ENCODE measurements around the gene SV2B. TPM values are rescaled to one million over a fixed set of nuclear protein-coding genes. Genes with fewer than 3 reads are reported as not detected.

The SV2B gene
- total and polyA plus RNA-seq, 9 of the 15 experiments (the other 6 are each of a cell fraction or from before 2014, with no cell fraction given): 0.01 to 0.25 (median 0.11) TPM

DNA sequence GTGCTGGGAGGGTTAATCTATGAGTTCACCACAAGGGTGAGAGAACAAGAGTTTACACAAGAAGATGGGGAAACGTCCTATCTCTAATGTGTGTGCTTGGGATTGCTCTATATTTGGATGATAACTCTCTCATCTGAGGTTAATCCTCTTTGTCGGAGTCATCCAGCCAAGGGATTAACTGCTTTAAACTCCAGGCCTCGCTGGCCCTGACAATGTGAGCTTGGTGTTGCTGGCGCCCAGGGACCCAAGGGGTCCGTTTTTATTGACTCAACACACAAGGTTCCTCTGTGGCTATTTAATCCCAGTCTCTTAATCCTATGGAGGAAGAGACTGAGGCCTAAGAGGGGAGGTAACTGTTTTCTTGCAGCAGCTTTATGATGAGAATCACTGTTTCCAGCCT is 14.2 kb downstream of the SV2B start (continued):
- TF ChIP-seq MLLT1 (IDR thresholded peaks at IDR 0.05): no peak

DNA sequence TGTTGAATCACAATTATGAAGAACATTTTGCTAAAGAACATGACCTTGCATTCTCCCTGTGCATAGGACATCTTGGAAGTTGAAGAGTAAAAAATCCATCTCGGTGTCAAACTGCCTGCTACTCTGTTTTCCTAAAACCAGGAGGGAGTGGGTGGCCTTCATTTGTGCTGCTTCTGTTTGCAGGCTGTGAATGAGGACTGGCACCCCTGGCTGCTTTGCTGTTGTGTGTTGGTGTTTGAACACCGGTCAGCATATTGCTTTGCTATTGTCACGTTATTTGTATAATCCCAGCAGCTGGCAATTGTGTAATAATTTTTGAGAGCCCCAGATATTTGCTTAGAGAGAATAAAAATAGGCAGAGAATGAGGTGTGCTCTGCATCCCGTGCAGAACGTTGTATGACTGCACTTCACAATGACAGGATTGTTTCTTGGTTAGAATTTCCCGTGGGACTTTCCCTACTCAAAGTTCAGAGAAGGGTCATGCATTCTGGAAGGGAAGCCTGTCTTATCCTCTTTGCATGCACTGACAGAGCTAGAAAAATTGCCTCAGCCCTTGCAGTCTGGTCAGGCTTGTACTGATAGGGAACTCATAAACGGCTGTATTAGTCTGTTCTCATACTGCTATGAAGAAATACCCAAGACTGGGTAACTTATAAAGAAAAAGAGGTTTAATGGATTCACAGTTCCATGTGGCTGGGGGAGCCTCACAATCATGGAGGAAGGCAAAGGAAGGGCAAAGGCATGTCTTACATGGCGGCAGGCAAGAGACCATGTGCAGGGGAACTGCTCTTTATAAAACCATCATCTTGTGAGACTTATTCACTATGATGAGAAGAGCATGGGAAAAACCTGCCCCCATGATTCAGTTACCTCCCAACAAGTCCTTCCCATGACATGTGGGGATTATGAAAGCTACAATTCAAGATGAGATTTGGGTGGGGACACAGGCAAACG is 16.3 kb downstream of the SV2B start:
- POLR2A ChIA-PET: no interaction called here
- DNase-seq (ENCODE audit: extremely low read depth in 1 of 4, low spot score in 3 of 4): no peak
- 0% methylated on average over 9 of the region's 9 CpGs for WGBS (ENCODE audit: insufficient coverage, low coverage, missing lambda C conversion rate)
- no peak for ATAC-seq
- Histone ChIP-seq H3K27me3 (ENCODE audit: control insufficient read depth in 2 of 2, insufficient read depth in 2 of 2, low read length in 2 of 2) (peaks cover 8 to 27% of the 10 kb centered on the region in 2 experiments; a peak in 3 of 5 replicates), H2AFZ (ENCODE audit: low read depth, low read length) (no peak overlapping the region), H3K4me2 (ENCODE audit: insufficient read depth, low read length) (no peak overlapping the region), H3K4me3 (no peak overlapping the region), H3K9me1 (ENCODE audit: control insufficient read depth, insufficient read depth, low read length) (no peaks in the 10 kb centered on the region), H3K79me2 (ENCODE audit: control insufficient read depth, insufficient read depth, low read length) (no peaks in the 10 kb centered on the region), H4K20me1 (replicated peaks; ENCODE audit: control insufficient read depth, insufficient read depth, low read length) (no peaks in the 10 kb centered on the region), H3K4me1 (replicated peaks in 1 of 2; ENCODE audit: control insufficient read depth in 2 of 2, insufficient read depth in 2 of 2, low read length in 2 of 2) (no peaks in the 10 kb centered on the region), H3K9ac (ENCODE audit: insufficient read depth in 1 of 2, low read depth in 2 of 2, low read length in 2 of 2) (no peak overlapping the region), H3K9me3 (replicated peaks; ENCODE audit: control insufficient read depth, insufficient read depth, low read depth, low read length) (no peaks in the 10 kb centered on the region), H3K36me3 (ENCODE audit: control insufficient read depth, insufficient read depth, low read length) (no peaks in the 10 kb centered on the region), H3K27ac (ENCODE audit: extremely low read depth, low read depth, low read length) (no peak overlapping the region)
- intact Hi-C loops (cut with micrococcal nuclease): no loop called here
- in situ Hi-C loops (cut with MboI): no loop called here
- CTCF ChIA-PET (ENCODE audit: low intra/inter-chr PET ratio): no interaction called here
- no peak for FAIRE-seq
- BruUV-seq (replicated peaks): no TSS peak
- TF ChIP-seq NFRKB (IDR thresholded peaks at IDR 0.05; ENCODE audit: low read depth) (no peak), MTF1 (CRISPR knock-in tag; IDR thresholded peaks at IDR 0.05; ENCODE audit: borderline replicate concordance) (no peak), NKRF (IDR thresholded peaks at IDR 0.05; ENCODE audit: borderline replicate concordance) (no peak), ZNF133 (CRISPR knock-in tag; IDR thresholded peaks at IDR 0.05) (no peak), NFE2L1 (tag; IDR thresholded peaks at IDR 0.05; ENCODE audit: borderline replicate concordance, low read depth) (no peak), DEAF1 (CRISPR knock-in tag; IDR thresholded peaks at IDR 0.05) (no peak), BCOR (IDR thresholded peaks at IDR 0.05) (no peak), EP300 (IDR thresholded peaks at IDR 0.05; ENCODE audit: low read length) (no peak), PTTG1 (tag; IDR thresholded peaks at IDR 0.05; ENCODE audit: low read depth) (no peak), CBX2 (IDR thresholded peaks at IDR 0.05; ENCODE audit: insufficient read depth, low read length, poor library complexity, severe bottlenecking) (no peak), MAFG (tag; conservative IDR thresholded peaks at IDR 0.05) (no peak)
- TF ChIP-seq, protein P1, sequence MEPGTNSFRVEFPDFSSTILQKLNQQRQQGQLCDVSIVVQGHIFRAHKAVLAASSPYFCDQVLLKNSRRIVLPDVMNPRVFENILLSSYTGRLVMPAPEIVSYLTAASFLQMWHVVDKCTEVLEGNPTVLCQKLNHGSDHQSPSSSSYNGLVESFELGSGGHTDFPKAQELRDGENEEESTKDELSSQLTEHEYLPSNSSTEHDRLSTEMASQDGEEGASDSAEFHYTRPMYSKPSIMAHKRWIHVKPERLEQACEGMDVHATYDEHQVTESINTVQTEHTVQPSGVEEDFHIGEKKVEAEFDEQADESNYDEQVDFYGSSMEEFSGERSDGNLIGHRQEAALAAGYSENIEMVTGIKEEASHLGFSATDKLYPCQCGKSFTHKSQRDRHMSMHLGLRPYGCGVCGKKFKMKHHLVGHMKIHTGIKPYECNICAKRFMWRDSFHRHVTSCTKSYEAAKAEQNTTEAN (CRISPR knock-in tag; IDR thresholded peaks at IDR 0.05): no peak

Data from K562 (cell line).